Right atrium auricular region (tissue), 2 donors: ENCODE data around the gene GFI1B. TPM values are rescaled to one million over a fixed set of nuclear protein-coding genes. Genes with fewer than 3 reads are reported as not detected.

Source experiments
- DNase-seq: peaks from one replicate; pipeline ENCODE4 v3.0.0-alpha.2; 2019; ENCODE audit warnings: low spot score
- H3K27ac ChIP-seq, 2 donors: fragments of 200-600 bp; sonication (generic); 1 replicate in 1 of 2; 2 replicates in 1 of 2; pipeline ENCODE4 v1.5.1; 2016 to 2019
- H3K27me3 ChIP-seq, 2 donors: fragments of 200-600 bp; sonication (generic); one replicate each; pipeline versions ENCODE4 v1.5.1 to v1.6.0; 2017 to 2019
- H3K36me3 ChIP-seq: fragments of 200-600 bp; sonication (generic); one replicate; pipeline ENCODE4 v1.5.1; 2016
- H3K4me1 ChIP-seq, 2 donors: fragments of 200-600 bp; sonication (generic); one replicate each; pipeline versions ENCODE4 v1.5.1 to v1.6.0; 2017 to 2019
- H3K4me3 ChIP-seq, 2 donors: fragments of 200-600 bp; sonication (generic); 1 replicate in 1 of 2; 2 replicates in 1 of 2; pipeline ENCODE4 v1.5.1; 2017 to 2019; ENCODE audit warnings: mild to moderate bottlenecking in 1 of 2, moderate library complexity in 1 of 2
- H3K9me3 ChIP-seq, 2 donors: fragments of 200-600 bp; sonication (generic); one replicate each; pipeline ENCODE4 v1.5.1; 2019
- CTCF ChIP-seq, 2 donors: fragments of 200-600 bp; sonication (generic); IDR thresholded peaks; one replicate each; pipeline ENCODE4 v1.5.1; 2019; ENCODE audit warnings: antibody characterized with exemption in 2 of 2
- total RNA-seq, 2 donors: library from RNA; depleted of rRNA; stranded (reverse); fragments of >200 nt; gene quantifications; one replicate each; pipeline ENCODE4 v1.1.0, GENCODE V29; 2016

Gene GFI1B
- total RNA-seq, 2 donors from 2014 or later, result 0.35 TPM; not detected in 1

DNA sequence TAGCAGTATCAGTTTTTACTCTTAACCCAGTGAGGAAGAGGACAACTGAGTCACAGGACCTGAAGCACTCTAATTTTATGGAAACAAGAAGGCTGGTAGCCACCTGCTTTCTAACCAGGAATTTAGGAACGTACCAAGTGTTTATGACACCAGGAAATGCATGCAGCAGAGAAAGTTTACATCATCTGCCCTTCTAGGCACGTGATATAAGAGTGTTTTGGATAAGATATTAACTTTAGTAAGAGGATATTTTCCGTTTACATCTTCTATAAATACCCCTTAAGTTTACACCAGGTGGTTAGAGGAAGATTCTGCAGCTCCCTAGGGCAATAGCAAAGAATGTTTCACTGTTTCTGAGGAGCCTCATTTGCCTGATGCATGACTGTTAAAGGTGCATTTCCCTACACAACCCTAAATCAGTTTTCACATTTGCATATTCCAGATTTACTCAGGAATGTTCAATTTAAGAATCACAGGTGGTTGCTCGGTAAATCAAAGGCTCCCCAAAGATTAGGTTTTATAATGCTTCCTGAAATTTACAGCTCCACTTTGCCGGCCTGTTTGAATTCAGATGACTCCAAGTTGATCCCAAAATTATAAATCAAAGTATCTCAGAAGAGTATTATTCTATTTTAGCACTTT, 35.8 kb upstream of the GFI1B start:
- Histone ChIP-seq H3K36me3 (no peaks in the 10 kb centered on the region), H3K27ac (no peak overlapping the region), H3K4me1 (peaks cover 0 to 32% of the 10 kb centered on the region in 2 donors), H3K9me3 (no peaks in the 10 kb centered on the region), H3K4me3 (no peak overlapping the region), H3K27me3 (no peaks in the 10 kb centered on the region)
- no peak for DNase-seq
- TF ChIP-seq CTCF (IDR thresholded peaks at IDR 0.05), result no peak

DNA sequence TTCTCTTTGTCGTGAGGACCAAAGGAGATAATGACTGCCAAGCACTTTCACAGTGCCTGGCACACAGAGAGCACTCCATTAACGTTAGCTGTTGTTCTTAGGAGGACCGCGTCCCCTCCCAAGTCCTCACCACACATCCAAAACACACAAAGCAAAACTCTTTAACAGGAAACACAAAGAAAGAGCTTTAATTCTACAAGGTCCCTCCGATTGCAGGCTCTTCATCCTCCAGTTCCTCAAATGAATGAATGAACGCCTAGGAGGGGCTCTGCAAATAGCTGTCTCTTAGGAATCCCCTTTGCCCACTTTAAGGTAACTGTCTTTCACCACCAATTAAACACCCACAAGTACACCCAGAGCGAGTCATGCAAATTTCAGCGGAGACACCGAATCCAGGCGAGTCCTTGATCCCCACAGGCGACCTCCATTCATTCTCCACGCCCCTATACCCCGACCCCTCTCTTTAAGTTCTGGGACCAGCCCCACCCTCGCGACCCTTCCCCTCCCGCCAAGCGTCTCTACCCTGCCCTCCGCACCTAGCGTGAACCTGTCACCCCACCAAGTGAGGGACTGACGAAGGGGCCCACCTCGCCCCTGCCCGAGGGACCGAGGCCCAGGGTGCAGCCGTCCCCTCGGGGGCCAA, 34.7 kb upstream of the GFI1B start:
- Histone ChIP-seq H3K27ac (peak overlapping the region; percentile 92 to 95), H3K27me3 (no peaks in the 10 kb centered on the region), H3K4me1 (peaks cover 0 to 32% of the 10 kb centered on the region in 2 donors), H3K4me3 (peak overlapping the region; percentile 92 to 98), H3K36me3 (no peaks in the 10 kb centered on the region), H3K9me3 (no peaks in the 10 kb centered on the region)
- DNase-seq, result no peak
- no peak for TF ChIP-seq CTCF (IDR thresholded peaks at IDR 0.05)

DNA sequence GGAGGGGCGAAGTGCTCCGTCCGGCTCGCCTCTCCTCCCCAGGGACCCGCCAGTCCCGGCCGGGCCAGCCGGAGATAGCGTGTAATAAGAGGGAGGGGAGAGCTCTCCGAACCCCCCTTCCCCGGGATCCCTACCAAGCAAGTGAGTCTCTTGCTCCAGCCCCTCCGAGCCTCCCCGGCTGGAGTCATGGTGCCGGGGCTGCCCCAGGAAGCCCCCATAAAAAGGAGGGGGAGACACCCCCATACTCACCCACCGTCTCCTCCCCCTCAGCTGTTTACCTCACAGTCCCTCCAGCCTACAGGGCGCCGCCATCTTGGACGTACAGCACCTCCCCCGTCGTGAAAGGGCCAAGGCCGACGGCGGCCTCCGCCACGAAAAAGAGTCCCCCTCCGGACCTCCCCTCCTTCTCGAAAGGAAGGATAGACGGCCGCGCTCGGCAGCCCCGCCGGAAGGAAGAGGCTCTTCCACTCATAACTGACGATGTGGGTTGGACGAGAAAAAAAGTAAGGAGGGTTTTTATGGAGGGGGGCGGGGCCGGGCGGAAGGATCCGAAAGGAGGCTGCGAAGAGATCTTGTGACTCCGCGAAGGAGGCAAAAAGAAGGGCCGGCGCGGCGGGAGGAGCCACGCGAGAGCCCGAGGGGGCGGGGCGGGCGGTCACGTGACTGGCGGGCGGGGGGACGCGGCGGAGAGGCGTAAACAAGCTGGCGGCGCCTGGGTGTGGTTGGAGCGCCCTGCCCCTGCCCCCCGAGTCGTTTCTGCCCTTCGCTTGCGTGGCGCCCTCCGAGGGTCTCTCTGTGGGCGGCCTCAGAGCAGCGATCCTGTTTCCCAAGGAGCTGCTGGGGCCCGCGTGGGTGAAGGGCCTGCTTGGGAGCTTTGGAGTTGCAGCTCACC, 34.0 kb upstream of the GFI1B start, which contains the start of gene TSC1:
TSC1 (minus strand) TSS at position 323 of the 892 bp plus-strand sequence. CDS start 15,744 bp downstream, outside the sequence.
- peaks cover 0 to 32% of the 10 kb centered on the region in 2 donors for H3K4me1 ChIP-seq
- TF ChIP-seq CTCF (IDR thresholded peaks at IDR 0.05), result no peak

DNA sequence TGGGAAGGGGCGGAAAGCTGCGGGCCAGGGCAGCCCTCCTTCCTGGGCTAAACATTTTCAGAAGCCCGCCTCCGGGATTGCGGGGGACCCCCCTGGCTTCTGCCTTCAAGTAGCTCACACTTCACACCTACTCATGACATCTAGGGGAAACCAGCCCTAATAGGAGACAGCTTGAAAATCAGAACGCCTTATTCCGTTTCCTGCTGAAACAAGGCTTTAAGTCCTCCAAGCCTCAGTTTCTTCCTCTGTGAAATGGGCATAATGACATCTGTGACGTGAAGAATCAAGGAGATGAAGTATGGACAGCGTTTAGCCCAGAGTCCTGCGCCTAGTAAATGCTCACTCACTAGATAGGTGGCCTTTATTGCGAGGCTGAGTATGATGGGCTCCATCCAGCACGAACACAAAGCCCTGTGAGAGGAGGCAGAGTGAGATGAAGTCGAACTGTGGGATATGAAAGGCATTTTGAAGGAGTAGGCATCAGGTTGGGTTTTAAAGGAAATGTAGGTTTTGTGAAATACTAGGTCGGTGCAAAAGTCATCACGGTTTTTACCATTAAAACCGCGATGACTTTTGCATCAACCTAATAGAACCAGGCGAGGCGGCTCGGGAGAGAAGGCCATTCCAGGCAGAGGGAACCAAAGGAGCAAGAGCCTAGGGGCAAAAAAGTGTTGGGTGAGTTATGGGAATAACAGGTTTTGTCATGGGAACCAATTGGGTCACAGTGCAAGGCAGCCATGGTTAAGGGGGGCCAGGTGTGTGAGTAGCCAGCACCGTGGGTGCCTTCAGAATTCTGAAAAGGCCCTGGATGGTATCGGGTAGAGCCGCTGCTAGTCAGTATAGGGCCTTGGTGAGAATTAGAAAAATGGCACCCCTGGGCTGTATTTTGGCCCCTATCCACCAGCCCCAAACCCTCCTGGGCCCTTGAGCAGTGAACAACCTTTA, 33.0 kb upstream of the GFI1B start:
- Histone ChIP-seq H3K9me3 (no peaks in the 10 kb centered on the region), H3K27ac (peak overlapping the region; percentile 92 to 95), H3K27me3 (no peaks in the 10 kb centered on the region), H3K4me3 (peak overlapping the region; percentile 92 to 98), H3K36me3 (no peaks in the 10 kb centered on the region), H3K4me1 (peaks cover 0 to 32% of the 10 kb centered on the region in 2 donors)
- TF ChIP-seq CTCF (IDR thresholded peaks at IDR 0.05), result no peak
- no peak for DNase-seq

More for the DNA sequence above, 34.0 kb upstream of the GFI1B start, which contains the start of gene TSC1:
- H3K36me3 ChIP-seq, result no peaks in the 10 kb centered on the region
- H3K9me3 ChIP-seq, result no peaks in the 10 kb centered on the region
- H3K27ac ChIP-seq, result peak within 1 kb of the TSS; percentile 92 to 95
- DNase-seq, result peak; percentile 95
- H3K4me3 ChIP-seq, result peak within 1 kb of the TSS; percentile 92 to 98
- H3K27me3 ChIP-seq, result no peaks in the 10 kb centered on the region

GRCh38 chr9:132946211-132946610, 32.3 kb upstream of the GFI1B start:
- Histone ChIP-seq H3K27ac (no peak overlapping the region), H3K36me3 (no peaks in the 10 kb centered on the region), H3K4me3 (no peak overlapping the region), H3K27me3 (no peaks in the 10 kb centered on the region), H3K4me1 (peaks cover 0 to 32% of the 10 kb centered on the region in 2 donors), H3K9me3 (no peaks in the 10 kb centered on the region)
- TF ChIP-seq CTCF (IDR thresholded peaks at IDR 0.05), result no peak
- DNase-seq, result no peak
